Measurements from ENCODE around the gene RPN1. TPM values are rescaled to one million over a fixed set of nuclear protein-coding genes. Genes with fewer than 3 reads are reported as not detected.
A peak's percentile ranks its signal among the peaks of the same experiment; 100 is the strongest.

The RPN1 gene
- total RNA-seq, 4 donors from 2014 or later, result 87.5 to 185 (median 152) TPM

GRCh38 chr3:128686465-128686864 lies 35.8 kb upstream of the RPN1 start:
- DNase-seq, result no peak
- Histone ChIP-seq H3K27me3 (no peaks in the 10 kb centered on the region), H3K4me1 (no peaks in the 10 kb centered on the region), H3K9me3 (no peaks in the 10 kb centered on the region), H3K27ac (no peak overlapping the region), H3K36me3 (no peaks in the 10 kb centered on the region), H3K4me3 (no peak overlapping the region)
- no peak for TF ChIP-seq POLR2A (IDR thresholded peaks at IDR 0.05)
- TF ChIP-seq, protein P1, sequence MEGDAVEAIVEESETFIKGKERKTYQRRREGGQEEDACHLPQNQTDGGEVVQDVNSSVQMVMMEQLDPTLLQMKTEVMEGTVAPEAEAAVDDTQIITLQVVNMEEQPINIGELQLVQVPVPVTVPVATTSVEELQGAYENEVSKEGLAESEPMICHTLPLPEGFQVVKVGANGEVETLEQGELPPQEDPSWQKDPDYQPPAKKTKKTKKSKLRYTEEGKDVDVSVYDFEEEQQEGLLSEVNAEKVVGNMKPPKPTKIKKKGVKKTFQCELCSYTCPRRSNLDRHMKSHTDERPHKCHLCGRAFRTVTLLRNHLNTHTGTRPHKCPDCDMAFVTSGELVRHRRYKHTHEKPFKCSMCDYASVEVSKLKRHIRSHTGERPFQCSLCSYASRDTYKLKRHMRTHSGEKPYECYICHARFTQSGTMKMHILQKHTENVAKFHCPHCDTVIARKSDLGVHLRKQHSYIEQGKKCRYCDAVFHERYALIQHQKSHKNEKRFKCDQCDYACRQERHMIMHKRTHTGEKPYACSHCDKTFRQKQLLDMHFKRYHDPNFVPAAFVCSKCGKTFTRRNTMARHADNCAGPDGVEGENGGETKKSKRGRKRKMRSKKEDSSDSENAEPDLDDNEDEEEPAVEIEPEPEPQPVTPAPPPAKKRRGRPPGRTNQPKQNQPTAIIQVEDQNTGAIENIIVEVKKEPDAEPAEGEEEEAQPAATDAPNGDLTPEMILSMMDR (IDR thresholded peaks at IDR 0.05), result no peak

DNA sequence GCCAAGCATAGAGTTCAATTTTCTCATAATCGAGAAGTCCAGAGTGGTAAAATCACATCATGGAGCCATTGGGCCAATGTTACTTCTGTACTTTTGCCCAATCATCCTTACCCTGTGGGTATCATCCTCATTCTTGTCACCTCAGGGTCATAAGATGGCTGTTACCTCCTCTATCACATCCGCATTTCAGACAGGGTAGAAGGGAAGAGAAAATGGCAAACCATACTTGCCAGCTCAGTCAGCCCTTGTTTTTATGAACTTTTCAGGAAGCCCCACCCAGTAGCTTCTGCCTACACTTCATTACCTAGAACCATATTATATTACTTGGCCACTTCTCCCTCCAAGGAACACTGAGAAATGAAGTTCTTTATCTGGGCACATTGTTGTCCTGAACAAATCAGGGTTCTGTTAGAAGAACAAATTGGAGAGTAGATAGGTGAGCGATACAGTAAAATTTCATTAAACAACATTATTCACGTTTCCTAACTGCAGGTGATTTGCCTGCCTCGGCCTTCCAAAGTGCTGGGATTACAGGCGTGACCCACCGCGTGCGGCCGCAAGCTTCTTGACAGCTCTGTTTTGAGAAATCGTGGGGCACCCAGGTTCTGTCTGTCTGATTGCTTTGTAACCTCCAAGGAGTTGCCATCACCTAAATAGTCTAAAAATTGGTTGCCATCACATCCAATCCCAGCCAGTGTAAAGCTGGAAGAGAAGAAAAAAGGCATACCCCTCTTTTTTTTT lies 34.5 kb upstream of the RPN1 start:
- TF ChIP-seq, protein P1 (IDR thresholded peaks at IDR 0.05), result no peak
- TF ChIP-seq POLR2A (IDR thresholded peaks at IDR 0.05), result no peak

GRCh38 chr3:128683957-128684356 lies 33.3 kb upstream of the RPN1 start:
- Histone ChIP-seq H3K4me1 (no peaks in the 10 kb centered on the region), H3K36me3 (no peaks in the 10 kb centered on the region), H3K9me3 (no peaks in the 10 kb centered on the region), H3K27me3 (no peaks in the 10 kb centered on the region), H3K4me3 (no peak overlapping the region), H3K27ac (no peak overlapping the region)
- TF ChIP-seq, protein P1 (IDR thresholded peaks at IDR 0.05), result no peak
- TF ChIP-seq POLR2A (IDR thresholded peaks at IDR 0.05), result no peak
- no peak for DNase-seq

More for the DNA sequence above, 34.5 kb upstream of the RPN1 start:
- H3K4me3 ChIP-seq, result no peak overlapping the region
- no peak overlapping the region for H3K27ac ChIP-seq
- H3K4me1 ChIP-seq, result no peaks in the 10 kb centered on the region
- H3K9me3 ChIP-seq, result no peaks in the 10 kb centered on the region
- no peak for DNase-seq
- H3K27me3 ChIP-seq, result no peaks in the 10 kb centered on the region
- H3K36me3 ChIP-seq, result no peaks in the 10 kb centered on the region

GRCh38 chr3:128681369-128681829 lies 30.8 kb upstream of the RPN1 start:
- Histone ChIP-seq H3K27ac (peak overlapping the region; percentile 90 to 95 (median 92)), H3K4me1 (no peaks in the 10 kb centered on the region), H3K27me3 (no peaks in the 10 kb centered on the region), H3K36me3 (no peaks in the 10 kb centered on the region), H3K4me3 (peak overlapping the region; percentile 45 to 77 (median 74)), H3K9me3 (no peaks in the 10 kb centered on the region)
- no peak for DNase-seq
- TF ChIP-seq, protein P1 (IDR thresholded peaks at IDR 0.05), result no peak
- TF ChIP-seq POLR2A (IDR thresholded peaks at IDR 0.05), result no peak

DNA sequence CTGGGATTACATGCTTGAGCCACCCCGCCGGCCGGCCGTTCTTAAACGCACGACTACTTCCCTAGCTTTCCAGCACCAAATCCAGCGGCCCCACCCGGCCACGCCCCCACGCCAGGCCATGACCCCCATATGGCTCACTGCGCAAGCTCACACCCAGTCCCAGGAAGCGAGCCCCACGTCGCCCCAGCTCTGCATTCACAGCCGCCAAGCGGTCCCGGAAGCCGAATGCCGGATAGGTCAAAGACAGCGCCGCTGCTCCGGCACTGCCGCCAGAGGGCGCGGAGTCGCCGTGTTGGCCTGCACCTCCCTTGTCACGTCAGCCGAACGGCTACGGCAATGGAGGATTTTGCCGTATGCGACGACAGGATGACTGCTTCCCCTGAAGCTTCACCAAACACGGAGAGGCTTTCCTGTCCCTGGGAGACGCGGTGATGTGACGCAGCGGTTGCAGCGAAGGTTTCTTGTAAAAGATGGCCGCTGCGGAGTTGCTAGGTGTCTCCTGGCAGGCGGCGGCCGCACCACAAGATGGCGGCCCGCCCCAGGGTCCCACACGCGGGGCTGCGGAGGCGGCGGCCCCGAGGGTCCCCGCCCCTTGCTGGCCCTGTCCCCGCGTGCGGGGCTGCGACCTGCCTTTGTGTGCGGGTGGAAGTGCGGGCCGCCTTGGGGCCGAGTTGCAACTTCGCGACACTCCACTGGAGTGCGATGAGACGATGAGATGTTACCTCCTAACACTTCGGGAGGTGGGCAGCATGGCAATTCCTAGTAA lies 30.2 kb upstream of the RPN1 start:
- peak overlapping the region; percentile 90 to 95 (median 92) for H3K27ac ChIP-seq
- peak; percentile 98 to 99 (median 99) for DNase-seq
- no peaks in the 10 kb centered on the region for H3K36me3 ChIP-seq
- H3K4me1 ChIP-seq, result peaks cover 0 to under 1% (median 0%) of the 10 kb centered on the region in 4 donors
- no peaks in the 10 kb centered on the region for H3K27me3 ChIP-seq
- no peaks in the 10 kb centered on the region for H3K9me3 ChIP-seq
- TF ChIP-seq, protein P1 (IDR thresholded peaks at IDR 0.05), result peak; percentile 93 to 100 (median 98)
- peak; percentile 80 to 84 for TF ChIP-seq POLR2A (IDR thresholded peaks at IDR 0.05)
- peak overlapping the region; percentile 45 to 77 (median 74) for H3K4me3 ChIP-seq
